ENCODE data around the gene ITPK1. TPM values are rescaled to one million over a fixed set of nuclear protein-coding genes. Genes with fewer than 3 reads are reported as not detected.
A peak's percentile ranks its signal among the peaks of the same experiment; 100 is the strongest.

The ITPK1 gene
- total RNA-seq, 1 experiment from 2014 or later = 38.5 TPM

- Histone ChIP-seq H3K9me3 (ENCODE audit: low read depth, low read length, poor library complexity, severe bottlenecking) (no peaks in the 10 kb centered on the region), H3K27ac (ENCODE audit: low read depth, low read length, poor library complexity, severe bottlenecking) (no peak overlapping the region), H3K27me3 (replicated peaks; ENCODE audit: insufficient read depth, low read depth, low read length, poor library complexity) (no peaks in the 10 kb centered on the region), H3K4me1 (ENCODE audit: insufficient read depth, low read length, poor library complexity, severe bottlenecking) (peaks cover 10% of the 10 kb centered on the region), H3K4me3 (ENCODE audit: low read depth, low read length, poor library complexity, severe bottlenecking) (no peak overlapping the region), H3K36me3 (ENCODE audit: insufficient read depth, low read length, poor library complexity, severe bottlenecking) (no peaks in the 10 kb centered on the region)
- POLR2A ChIA-PET (ENCODE audit: low non-redundant PET) = no interaction called here
- CTCF ChIA-PET = no interaction called here
- TF ChIP-seq CTCF (conservative IDR thresholded peaks at IDR 0.05; ENCODE audit: low read depth, low read length) = no peak
- TF ChIP-seq EZH2 (IDR thresholded peaks at IDR 0.05; ENCODE audit: borderline replicate concordance, low read depth, low read length, poor library complexity, severe bottlenecking) = no peak
- DNase-seq (ENCODE audit: low spot score) = peak; percentile 52
- intact Hi-C loops (cut with micrococcal nuclease; ENCODE audit: unreplicated experiment) = no loop called here
- BruUV-seq (replicated peaks) = no TSS peak
Observed at GRCh38 chr14:92988786-92989755, 126.7 kb downstream of the ITPK1 start.

GRCh38 chr14:92987713-92988510, 127.8 kb downstream of the ITPK1 start:
- POLR2A ChIA-PET (ENCODE audit: low non-redundant PET) = no interaction called here
- no peak for DNase-seq (ENCODE audit: low spot score)
- BruUV-seq (replicated peaks) = no TSS peak
- Histone ChIP-seq H3K4me3 (ENCODE audit: low read depth, low read length, poor library complexity, severe bottlenecking) (no peak overlapping the region), H3K4me1 (ENCODE audit: insufficient read depth, low read length, poor library complexity, severe bottlenecking) (peaks cover 10% of the 10 kb centered on the region), H3K27ac (ENCODE audit: low read depth, low read length, poor library complexity, severe bottlenecking) (no peak overlapping the region), H3K36me3 (ENCODE audit: insufficient read depth, low read length, poor library complexity, severe bottlenecking) (no peaks in the 10 kb centered on the region), H3K9me3 (ENCODE audit: low read depth, low read length, poor library complexity, severe bottlenecking) (no peaks in the 10 kb centered on the region), H3K27me3 (replicated peaks; ENCODE audit: insufficient read depth, low read depth, low read length, poor library complexity) (no peaks in the 10 kb centered on the region)
- intact Hi-C loops (cut with micrococcal nuclease; ENCODE audit: unreplicated experiment) = no loop called here
- CTCF ChIA-PET = no interaction called here
- TF ChIP-seq CTCF (conservative IDR thresholded peaks at IDR 0.05; ENCODE audit: low read depth, low read length) = no peak
- no peak for TF ChIP-seq EZH2 (IDR thresholded peaks at IDR 0.05; ENCODE audit: borderline replicate concordance, low read depth, low read length, poor library complexity, severe bottlenecking)

- no peak overlapping the region for H3K27ac ChIP-seq (ENCODE audit: low read depth, low read length, poor library complexity, severe bottlenecking)
- BruUV-seq (replicated peaks) = no TSS peak
- peaks cover 10% of the 10 kb centered on the region for H3K4me1 ChIP-seq (ENCODE audit: insufficient read depth, low read length, poor library complexity, severe bottlenecking)
- intact Hi-C loops (cut with micrococcal nuclease; ENCODE audit: unreplicated experiment) = no loop called here
- no peak for TF ChIP-seq CTCF (conservative IDR thresholded peaks at IDR 0.05; ENCODE audit: low read depth, low read length)
- TF ChIP-seq EZH2 (IDR thresholded peaks at IDR 0.05; ENCODE audit: borderline replicate concordance, low read depth, low read length, poor library complexity, severe bottlenecking) = no peak
- ChIA-PET POLR2A (ENCODE audit: low non-redundant PET) (no interaction called here), CTCF (no interaction called here)
- H3K27me3 ChIP-seq (replicated peaks; ENCODE audit: insufficient read depth, low read depth, low read length, poor library complexity) = no peaks in the 10 kb centered on the region
- H3K36me3 ChIP-seq (ENCODE audit: insufficient read depth, low read length, poor library complexity, severe bottlenecking) = no peaks in the 10 kb centered on the region
- H3K4me3 ChIP-seq (ENCODE audit: low read depth, low read length, poor library complexity, severe bottlenecking) = no peak overlapping the region
- DNase-seq (ENCODE audit: low spot score) = no peak
- no peaks in the 10 kb centered on the region for H3K9me3 ChIP-seq (ENCODE audit: low read depth, low read length, poor library complexity, severe bottlenecking)
Observed at GRCh38 chr14:92987148-92987570, 128.6 kb downstream of the ITPK1 start.

Measured in A673 (cell line).